Stimulated activated CD4-positive, alpha-beta T cell treated with anti-CD3 and anti-CD28 coated beads, Interleukin-12 subunit alpha, Interleukin-12 subunit beta, amount 100 ng/mL, for 48 hours (primary cell): Measurements from ENCODE around the gene ZDHHC22.
A peak's percentile ranks its signal among the peaks of the same experiment; 100 is the strongest.

ENCODE experiments used
- DNase-seq, 3 donors: peaks; one replicate each; pipeline ENCODE4 v3.0.0-alpha.2; 2020; ENCODE audit warnings: low read depth in 2 of 3, low spot score in 1 of 3

Gene ZDHHC22

GRCh38 chr14:77128414-77128891, 13.1 kb downstream of the ZDHHC22 start:
- no peak for DNase-seq

GRCh38 chr14:77126461-77126990, 15.1 kb downstream of the ZDHHC22 start:
- no peak for DNase-seq

GRCh38 chr14:77125823-77126325, 15.7 kb downstream of the ZDHHC22 start:
- no peak for DNase-seq

GRCh38 chr14:77125281-77125801, 16.2 kb downstream of the ZDHHC22 start:
- DNase-seq = no peak

- peak; percentile 13 to 52 (median 35) for DNase-seq
Measured at GRCh38 chr14:77124345-77125280, 17.0 kb downstream of the ZDHHC22 start.

- no peak for DNase-seq
Measured at GRCh38 chr14:77123381-77124325, 17.9 kb downstream of the ZDHHC22 start.

- DNase-seq = no peak
Measured at GRCh38 chr14:77122526-77123125, 19.0 kb downstream of the ZDHHC22 start.

- no peak for DNase-seq
Measured at GRCh38 chr14:77120771-77121743, 20.5 kb downstream of the ZDHHC22 start.

- no peak for DNase-seq
Measured at GRCh38 chr14:77119851-77120250, 21.7 kb downstream of the ZDHHC22 start.

- DNase-seq = no peak
Measured at GRCh38 chr14:77116172-77116817, 25.3 kb downstream of the ZDHHC22 start.

- DNase-seq = no peak
Measured at GRCh38 chr14:77114609-77115008, 27.0 kb downstream of the ZDHHC22 start.

- DNase-seq = no peak
Measured at GRCh38 chr14:77113644-77114043, 27.9 kb downstream of the ZDHHC22 start.

GRCh38 chr14:77111021-77111420, 30.6 kb downstream of the ZDHHC22 start:
- no peak for DNase-seq

- no peak for DNase-seq
Measured at GRCh38 chr14:77110286-77110685, 31.3 kb downstream of the ZDHHC22 start.

- no peak for DNase-seq
Measured at GRCh38 chr14:77109656-77110055, 31.9 kb downstream of the ZDHHC22 start.

- no peak for DNase-seq
Measured at GRCh38 chr14:77108753-77109152, 32.8 kb downstream of the ZDHHC22 start.

- no peak for DNase-seq
Measured at GRCh38 chr14:77107228-77107627, 34.4 kb downstream of the ZDHHC22 start.

GRCh38 chr14:77106666-77107065, 34.9 kb downstream of the ZDHHC22 start:
- DNase-seq = no peak
